GM19455 (cell line): ENCODE measurements around the gene EMX1.

Experiments used
- ATAC-seq: cut with Tn5 transposase; IDR thresholded peaks from one replicate; pipeline ENCODE4 v1.9.1; 2021; ENCODE audit not compliant: unreplicated experiment

The EMX1 gene

GRCh38 chr2:72956050-72956395, 38.7 kb downstream of the EMX1 start:
- no peak for ATAC-seq

- no peak for ATAC-seq
Observed at GRCh38 chr2:72956936-72957335, 39.6 kb downstream of the EMX1 start.

GRCh38 chr2:72958542-72959385, 41.4 kb downstream of the EMX1 start:
- ATAC-seq: no peak

GRCh38 chr2:72959554-72959953, 42.2 kb downstream of the EMX1 start:
- ATAC-seq: no peak

GRCh38 chr2:72959995-72960981, 43.0 kb downstream of the EMX1 start:
- ATAC-seq: no peak

GRCh38 chr2:72961036-72961720, 43.9 kb downstream of the EMX1 start:
- ATAC-seq: no peak

- no peak for ATAC-seq
Observed at GRCh38 chr2:72961853-72962468, 44.6 kb downstream of the EMX1 start.

- no peak for ATAC-seq
Observed at GRCh38 chr2:72962911-72963310, 45.6 kb downstream of the EMX1 start.

GRCh38 chr2:72963423-72964145, 46.3 kb downstream of the EMX1 start:
- no peak for ATAC-seq

- no peak for ATAC-seq
Observed at GRCh38 chr2:72964146-72964525, 46.8 kb downstream of the EMX1 start.

- no peak for ATAC-seq
Observed at GRCh38 chr2:72965016-72965415, 47.7 kb downstream of the EMX1 start.

GRCh38 chr2:72965770-72966450, 48.6 kb downstream of the EMX1 start:
- no peak for ATAC-seq

GRCh38 chr2:72968286-72968685, 51.0 kb downstream of the EMX1 start:
- no peak for ATAC-seq

- no peak for ATAC-seq
Observed at GRCh38 chr2:72969706-72970105, 52.4 kb downstream of the EMX1 start.

- ATAC-seq: no peak
Observed at GRCh38 chr2:72971036-72971435, 53.7 kb downstream of the EMX1 start.

- no peak for ATAC-seq
Observed at GRCh38 chr2:72972352-72973136, 55.2 kb downstream of the EMX1 start.

GRCh38 chr2:72973137-72973535, 55.8 kb downstream of the EMX1 start:
- ATAC-seq: no peak

- ATAC-seq: no peak
Observed at GRCh38 chr2:72973566-72974435, 56.5 kb downstream of the EMX1 start.
